ENCODE results near the gene SLC39A11.

- no peak for TF ChIP-seq CTCF (conservative IDR thresholded peaks at IDR 0.05 in 1 of 2, IDR thresholded peaks at IDR 0.05 in 1 of 2; ENCODE audit: low read depth in 1 of 2, low read length in 2 of 2)
- TF ChIP-seq EZH2 (IDR thresholded peaks at IDR 0.05; ENCODE audit: low read length, missing control alignments) = no peak
Measured at GRCh38 chr17:72599891-72600290, 492.6 kb downstream of the SLC39A11 start.

Measured in fibroblast of lung (primary cell).